T-helper 2 cell treated with Interferon-gamma antibody and Interleukin-4, amounts not matched to agents 5 μg/mL and 100 μg/mL, for 36 hours (primary cell): ENCODE measurements around the gene COL4A2.

Source experiments
- DNase-seq: peaks from one replicate; pipeline ENCODE4 v3.0.0; 2021; ENCODE audit warnings: low spot score
- H3K27ac Mint-ChIP-seq: one replicate; pipeline ENCODE4 v1.8.0; 2021; ENCODE audit warnings: mild to moderate bottlenecking, mixed read lengths
- H3K27me3 Mint-ChIP-seq: one replicate; pipeline ENCODE4 v1.8.0; 2021; ENCODE audit warnings: low read depth, mixed read lengths
- H3K36me3 Mint-ChIP-seq: one replicate; pipeline ENCODE4 v1.8.0; 2021; ENCODE audit warnings: low read depth, mixed read lengths
- H3K4me1 Mint-ChIP-seq: one replicate; pipeline ENCODE4 v1.8.0; 2021; ENCODE audit warnings: low read depth, mixed read lengths
- H3K4me3 Mint-ChIP-seq: one replicate; pipeline ENCODE4 v1.8.0; 2022; ENCODE audit warnings: mild to moderate bottlenecking, moderate library complexity, mixed read lengths
- H3K9me3 Mint-ChIP-seq: one replicate; pipeline ENCODE4 v1.8.0; 2021; ENCODE audit warnings: mixed read lengths

COL4A2 gene

GRCh38 chr13:110438211-110438610 is 131.1 kb downstream of the COL4A2 start:
- Mint-ChIP-seq H3K36me3 (no peaks in the 10 kb centered on the region), H3K27ac (no peak overlapping the region), H3K4me3 (no peak overlapping the region), H3K4me1 (no peaks in the 10 kb centered on the region), H3K27me3 (peaks cover 23% of the 10 kb centered on the region), H3K9me3 (no peaks in the 10 kb centered on the region)
- no peak for DNase-seq

GRCh38 chr13:110438776-110439175 is 131.7 kb downstream of the COL4A2 start:
- no peak for DNase-seq
- H3K9me3 Mint-ChIP-seq: no peaks in the 10 kb centered on the region
- H3K36me3 Mint-ChIP-seq: no peaks in the 10 kb centered on the region
- no peaks in the 10 kb centered on the region for H3K4me1 Mint-ChIP-seq
- no peak overlapping the region for H3K27ac Mint-ChIP-seq
- H3K27me3 Mint-ChIP-seq: peaks cover 23% of the 10 kb centered on the region
- no peak overlapping the region for H3K4me3 Mint-ChIP-seq

- Mint-ChIP-seq H3K4me1 (no peaks in the 10 kb centered on the region), H3K27ac (no peak overlapping the region), H3K27me3 (peaks cover 17% of the 10 kb centered on the region), H3K9me3 (no peaks in the 10 kb centered on the region), H3K4me3 (no peak overlapping the region), H3K36me3 (no peaks in the 10 kb centered on the region)
- DNase-seq: no peak
These were observed 134.1 kb downstream of the COL4A2 start for GRCh38 chr13:110440946-110441731.

- H3K27ac Mint-ChIP-seq: no peak overlapping the region
- DNase-seq: no peak
These were observed 136.0 kb downstream of the COL4A2 start for GRCh38 chr13:110442930-110443621.

GRCh38 chr13:110443622-110444225 is 136.6 kb downstream of the COL4A2 start:
- Mint-ChIP-seq H3K9me3 (no peaks in the 10 kb centered on the region), H3K36me3 (no peaks in the 10 kb centered on the region), H3K27me3 (peaks cover 16% of the 10 kb centered on the region), H3K4me1 (no peaks in the 10 kb centered on the region), H3K4me3 (no peak overlapping the region), H3K27ac (no peak overlapping the region)
- no peak for DNase-seq

More at GRCh38 chr13:110442930-110443621, 136.0 kb downstream of the COL4A2 start:
- peaks cover 16% of the 10 kb centered on the region for H3K27me3 Mint-ChIP-seq
- H3K9me3 Mint-ChIP-seq: no peaks in the 10 kb centered on the region
- no peaks in the 10 kb centered on the region for H3K36me3 Mint-ChIP-seq
- no peak overlapping the region for H3K4me3 Mint-ChIP-seq
- H3K4me1 Mint-ChIP-seq: no peaks in the 10 kb centered on the region

- H3K27ac Mint-ChIP-seq: no peak overlapping the region
- no peaks in the 10 kb centered on the region for H3K36me3 Mint-ChIP-seq
- H3K9me3 Mint-ChIP-seq: no peaks in the 10 kb centered on the region
- no peaks in the 10 kb centered on the region for H3K4me1 Mint-ChIP-seq
- H3K27me3 Mint-ChIP-seq: peaks cover 16% of the 10 kb centered on the region
- no peak overlapping the region for H3K4me3 Mint-ChIP-seq
- no peak for DNase-seq
These were observed 137.2 kb downstream of the COL4A2 start for GRCh38 chr13:110444226-110444653.

- Mint-ChIP-seq H3K4me3 (no peak overlapping the region), H3K36me3 (no peaks in the 10 kb centered on the region), H3K27me3 (peaks cover 16% of the 10 kb centered on the region), H3K9me3 (no peaks in the 10 kb centered on the region), H3K27ac (no peak overlapping the region), H3K4me1 (no peaks in the 10 kb centered on the region)
- DNase-seq: no peak
These were observed 138.1 kb downstream of the COL4A2 start for GRCh38 chr13:110445183-110445582.

GRCh38 chr13:110445722-110446574 is 138.9 kb downstream of the COL4A2 start:
- no peaks in the 10 kb centered on the region for H3K4me1 Mint-ChIP-seq
- H3K36me3 Mint-ChIP-seq: no peaks in the 10 kb centered on the region
- H3K9me3 Mint-ChIP-seq: no peaks in the 10 kb centered on the region
- peaks cover 16% of the 10 kb centered on the region for H3K27me3 Mint-ChIP-seq
- no peak overlapping the region for H3K4me3 Mint-ChIP-seq
- no peak for DNase-seq
- H3K27ac Mint-ChIP-seq: no peak overlapping the region

GRCh38 chr13:110446575-110446890 is 139.4 kb downstream of the COL4A2 start:
- H3K36me3 Mint-ChIP-seq: no peaks in the 10 kb centered on the region
- H3K4me1 Mint-ChIP-seq: no peaks in the 10 kb centered on the region
- no peak for DNase-seq
- no peaks in the 10 kb centered on the region for H3K9me3 Mint-ChIP-seq
- no peak overlapping the region for H3K27ac Mint-ChIP-seq
- peaks cover 17% of the 10 kb centered on the region for H3K27me3 Mint-ChIP-seq
- H3K4me3 Mint-ChIP-seq: no peak overlapping the region

GRCh38 chr13:110447058-110447511 is 140.0 kb downstream of the COL4A2 start:
- no peaks in the 10 kb centered on the region for H3K9me3 Mint-ChIP-seq
- no peak for DNase-seq
- peaks cover 17% of the 10 kb centered on the region for H3K27me3 Mint-ChIP-seq
- no peak overlapping the region for H3K4me3 Mint-ChIP-seq
- H3K4me1 Mint-ChIP-seq: no peaks in the 10 kb centered on the region
- no peak overlapping the region for H3K27ac Mint-ChIP-seq
- H3K36me3 Mint-ChIP-seq: no peaks in the 10 kb centered on the region

GRCh38 chr13:110447801-110448200 is 140.7 kb downstream of the COL4A2 start:
- Mint-ChIP-seq H3K27ac (no peak overlapping the region), H3K4me3 (no peak overlapping the region), H3K27me3 (peaks cover 17% of the 10 kb centered on the region), H3K9me3 (no peaks in the 10 kb centered on the region), H3K36me3 (no peaks in the 10 kb centered on the region), H3K4me1 (no peaks in the 10 kb centered on the region)
- no peak for DNase-seq

GRCh38 chr13:110448230-110448629 is 141.1 kb downstream of the COL4A2 start:
- H3K4me1 Mint-ChIP-seq: no peaks in the 10 kb centered on the region
- no peak overlapping the region for H3K27ac Mint-ChIP-seq
- H3K27me3 Mint-ChIP-seq: peaks cover 14% of the 10 kb centered on the region
- DNase-seq: no peak
- no peaks in the 10 kb centered on the region for H3K9me3 Mint-ChIP-seq
- no peaks in the 10 kb centered on the region for H3K36me3 Mint-ChIP-seq
- no peak overlapping the region for H3K4me3 Mint-ChIP-seq

- no peaks in the 10 kb centered on the region for H3K36me3 Mint-ChIP-seq
- H3K27me3 Mint-ChIP-seq: peaks cover 16% of the 10 kb centered on the region
- DNase-seq: no peak
- no peaks in the 10 kb centered on the region for H3K4me1 Mint-ChIP-seq
- H3K27ac Mint-ChIP-seq: no peak overlapping the region
- no peak overlapping the region for H3K4me3 Mint-ChIP-seq
- no peaks in the 10 kb centered on the region for H3K9me3 Mint-ChIP-seq
These were observed 141.6 kb downstream of the COL4A2 start for GRCh38 chr13:110448677-110449076.
